GM19395 (cell line): ENCODE data around the gene BIN1.

ENCODE experiments used
- ATAC-seq: cut with Tn5 transposase; IDR thresholded peaks from one replicate; pipeline ENCODE4 v1.9.1; 2021; ENCODE audit warnings: mild to moderate bottlenecking, moderate library complexity; ENCODE audit not compliant: unreplicated experiment

The BIN1 gene

DNA sequence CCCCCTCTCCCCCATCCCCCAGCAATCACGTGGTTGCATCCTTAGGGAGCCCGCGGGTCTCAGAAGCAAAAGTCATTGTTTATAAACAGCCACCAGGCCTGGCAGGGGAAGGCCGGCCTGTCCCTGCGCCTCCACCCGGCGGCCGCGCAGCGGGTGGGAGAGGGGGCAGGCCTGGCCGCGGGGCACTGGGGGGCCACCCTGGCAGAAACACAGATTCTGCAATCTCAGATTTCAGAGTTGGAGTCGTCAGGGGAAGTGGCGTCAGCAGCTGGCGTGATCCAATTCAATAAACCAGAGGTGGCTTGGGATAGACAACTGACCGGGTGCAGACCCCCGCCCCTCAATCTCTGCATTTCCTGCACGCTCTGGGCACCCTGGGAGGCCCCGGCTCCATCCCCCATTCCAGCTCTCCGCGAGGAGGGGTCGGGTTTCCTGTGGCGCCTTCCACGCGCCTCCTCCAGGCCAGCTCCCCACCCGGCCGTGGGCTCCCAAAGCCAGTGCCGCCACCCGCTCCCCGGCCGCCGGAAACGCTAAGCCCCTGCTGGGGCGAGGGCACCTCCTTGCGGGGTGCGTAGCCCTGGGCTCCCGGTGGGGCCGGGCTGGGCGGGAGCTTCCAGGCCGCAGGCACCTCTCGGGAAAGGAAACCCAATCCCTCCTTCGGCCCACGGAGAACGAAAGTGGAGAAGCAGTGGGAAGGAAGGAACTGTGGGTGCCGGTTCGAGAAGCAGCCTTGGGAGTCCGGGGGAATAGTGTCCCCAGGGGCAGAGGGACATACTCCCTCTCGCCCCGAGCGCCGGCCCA lies 1.1 kb downstream of the BIN1 start:
- no peak for ATAC-seq

DNA sequence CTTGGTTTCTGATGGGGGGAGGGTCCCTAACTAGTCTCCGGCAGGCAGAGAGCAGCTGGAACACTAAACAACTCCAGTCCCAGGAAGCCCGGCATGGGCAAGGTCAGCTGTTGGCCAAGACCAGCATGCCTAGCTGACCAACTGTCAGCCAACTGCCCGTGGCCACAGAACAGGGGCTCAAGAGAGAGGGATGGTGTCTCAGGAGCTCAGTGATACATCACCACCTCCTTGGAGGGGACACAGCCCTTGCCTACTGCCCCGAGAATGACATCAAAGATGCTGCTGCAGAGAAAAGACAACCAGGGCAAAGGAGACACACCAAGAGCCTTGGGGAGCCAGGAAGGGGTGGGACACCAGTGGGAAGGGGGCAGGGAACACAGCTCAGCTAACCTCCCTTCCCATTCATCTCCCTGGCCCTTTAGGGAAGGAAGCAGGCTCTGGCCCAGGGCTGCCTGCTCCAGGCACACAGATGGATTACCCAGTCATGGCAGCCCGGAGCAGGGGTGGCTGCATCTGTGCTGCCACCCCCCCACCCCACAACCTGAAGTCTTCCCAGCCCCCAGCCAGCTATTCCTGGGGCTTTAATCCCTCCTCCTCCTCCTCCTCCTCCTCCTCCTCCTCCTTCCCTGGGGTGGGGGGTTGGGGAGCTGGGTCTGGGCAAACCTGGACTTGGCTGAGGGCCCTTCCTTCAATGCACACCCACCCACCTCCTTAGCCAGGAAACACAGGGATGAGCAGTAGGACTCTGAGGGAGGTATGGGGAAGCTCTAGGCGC lies 1.9 kb downstream of the BIN1 start:
- no peak for ATAC-seq

DNA sequence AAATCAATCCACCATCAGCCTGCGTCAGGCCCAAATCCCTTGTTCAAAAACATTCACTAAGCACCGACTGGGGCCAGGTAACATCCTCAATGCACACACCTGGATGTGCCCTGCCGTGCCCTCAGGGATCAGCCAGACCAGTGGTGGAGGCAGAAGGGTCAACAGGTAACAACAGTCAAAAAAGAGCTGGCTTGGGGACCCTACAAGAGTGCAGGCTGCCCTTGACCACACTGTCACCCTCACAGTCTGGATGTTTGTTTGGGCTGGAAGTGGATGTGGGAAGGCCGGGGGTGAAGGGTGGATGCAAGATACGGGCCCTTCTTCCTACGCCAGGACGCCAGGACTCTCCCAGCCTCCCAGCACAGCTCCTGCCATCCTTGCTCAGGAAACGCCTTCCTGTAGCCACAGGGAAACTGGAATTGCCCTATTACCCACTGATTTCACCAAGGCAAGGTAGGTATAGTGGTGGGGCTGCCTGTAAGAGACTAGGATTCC lies 2.7 kb downstream of the BIN1 start:
- ATAC-seq, result no peak

DNA sequence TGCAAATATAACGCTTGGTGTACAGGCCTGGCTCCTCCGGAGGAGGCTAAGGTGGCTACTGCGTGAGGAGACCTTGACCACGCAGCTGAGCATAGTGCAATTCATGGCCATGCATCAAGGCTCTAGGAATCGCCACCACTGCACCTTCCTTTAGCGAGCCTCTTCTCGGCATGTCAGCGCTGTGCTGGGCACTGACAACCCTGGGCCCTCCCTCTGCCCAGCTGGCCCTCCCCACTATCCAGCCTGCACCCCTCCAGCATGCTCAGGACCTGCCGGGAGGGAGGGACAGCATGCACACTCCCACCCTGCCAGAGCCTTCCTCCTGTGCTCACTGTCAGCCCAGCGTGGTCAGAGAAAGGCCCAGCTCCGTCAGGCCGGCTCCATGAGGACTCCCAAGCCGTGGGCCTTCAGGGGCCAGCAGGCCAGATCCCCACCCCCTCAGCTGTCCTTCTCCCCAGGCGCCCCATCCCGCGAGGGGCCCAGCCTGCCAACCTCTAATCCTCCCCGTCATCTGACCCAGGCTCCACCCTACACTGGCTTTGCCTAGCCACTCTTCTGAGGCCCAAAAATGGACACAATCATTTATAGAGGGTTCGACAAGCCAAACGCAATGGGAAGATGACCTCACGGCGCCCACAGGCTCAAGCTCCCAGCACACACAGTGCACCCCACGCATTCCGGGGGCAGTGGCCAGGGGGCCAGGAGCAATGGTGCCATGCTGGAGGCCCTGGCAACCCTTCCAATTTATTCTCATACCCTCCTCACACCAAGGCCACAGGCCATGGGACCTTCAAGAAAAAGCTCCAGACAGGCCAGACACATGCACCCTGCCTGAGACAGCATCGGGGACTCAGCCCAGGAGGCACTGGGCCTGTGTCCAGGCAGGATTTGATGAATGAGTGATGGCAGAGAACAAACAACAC lies 3.5 kb downstream of the BIN1 start:
- no peak for ATAC-seq

DNA sequence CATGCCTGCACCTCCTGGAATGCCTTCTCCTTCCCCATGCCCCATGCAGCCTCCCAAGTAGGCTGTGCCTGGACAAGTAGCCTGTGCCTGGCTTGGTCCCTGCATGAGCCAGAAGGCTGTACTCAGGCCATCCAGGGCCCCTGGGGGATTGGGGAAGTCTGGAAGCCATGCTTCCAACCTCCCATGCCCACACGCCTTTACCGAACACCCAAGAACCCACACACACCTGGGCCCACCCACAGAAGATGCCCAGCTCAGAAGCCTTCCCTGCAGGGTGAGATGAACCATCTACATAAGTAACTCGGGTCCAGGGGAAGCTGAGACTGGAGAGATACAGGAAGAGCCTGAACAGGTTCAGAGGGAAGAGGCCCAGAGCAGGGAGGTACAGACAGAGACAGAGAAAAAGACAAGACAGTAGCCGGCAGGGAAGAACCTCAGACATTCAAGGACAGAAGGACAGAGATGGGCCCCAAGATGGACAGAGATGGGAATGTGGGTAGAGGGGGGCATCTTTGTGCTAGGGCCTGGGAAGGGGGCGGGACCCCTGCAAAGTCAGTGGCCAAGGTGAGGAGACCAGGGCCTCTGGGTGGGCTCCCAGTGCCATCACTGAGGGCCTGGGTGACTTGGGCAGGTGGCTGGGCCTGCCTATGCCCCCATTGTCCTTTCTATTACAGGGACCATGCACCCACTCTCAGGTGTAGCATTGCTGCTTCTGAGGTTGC lies 4.3 kb downstream of the BIN1 start:
- no peak for ATAC-seq

DNA sequence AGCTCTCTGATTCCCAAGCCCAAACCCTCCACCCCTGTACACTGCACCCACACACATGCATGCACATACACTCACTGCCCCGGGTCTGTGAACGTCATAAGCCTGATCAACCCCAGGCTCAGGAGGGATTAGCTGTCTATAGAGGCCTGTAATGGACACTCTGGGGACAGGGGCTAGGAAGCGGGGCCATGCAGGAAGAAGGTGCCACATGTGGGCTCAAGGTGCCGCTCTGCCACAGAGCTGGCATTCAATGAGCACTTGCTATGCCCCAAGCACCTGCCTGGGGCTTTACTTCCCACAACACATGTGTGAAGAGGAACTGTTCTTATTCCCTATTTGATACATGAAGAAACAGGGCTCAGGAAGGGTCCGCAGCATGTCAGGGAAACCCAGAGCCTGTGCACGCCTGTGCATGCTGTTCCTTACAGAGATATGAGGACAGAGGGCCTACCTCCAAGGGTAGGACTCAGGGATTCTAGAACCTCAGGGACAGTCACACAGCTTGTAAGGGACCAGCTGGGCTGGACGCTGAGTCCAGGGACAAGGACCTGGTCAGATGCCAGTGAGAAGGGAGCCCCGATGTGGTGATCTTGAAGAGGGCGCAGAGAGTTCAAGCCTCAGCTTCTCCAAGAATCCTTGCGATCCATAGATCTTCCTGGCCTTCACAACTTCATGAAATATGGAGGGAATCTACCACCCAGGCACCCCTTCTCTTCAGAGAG lies 5.0 kb downstream of the BIN1 start:
- no peak for ATAC-seq

DNA sequence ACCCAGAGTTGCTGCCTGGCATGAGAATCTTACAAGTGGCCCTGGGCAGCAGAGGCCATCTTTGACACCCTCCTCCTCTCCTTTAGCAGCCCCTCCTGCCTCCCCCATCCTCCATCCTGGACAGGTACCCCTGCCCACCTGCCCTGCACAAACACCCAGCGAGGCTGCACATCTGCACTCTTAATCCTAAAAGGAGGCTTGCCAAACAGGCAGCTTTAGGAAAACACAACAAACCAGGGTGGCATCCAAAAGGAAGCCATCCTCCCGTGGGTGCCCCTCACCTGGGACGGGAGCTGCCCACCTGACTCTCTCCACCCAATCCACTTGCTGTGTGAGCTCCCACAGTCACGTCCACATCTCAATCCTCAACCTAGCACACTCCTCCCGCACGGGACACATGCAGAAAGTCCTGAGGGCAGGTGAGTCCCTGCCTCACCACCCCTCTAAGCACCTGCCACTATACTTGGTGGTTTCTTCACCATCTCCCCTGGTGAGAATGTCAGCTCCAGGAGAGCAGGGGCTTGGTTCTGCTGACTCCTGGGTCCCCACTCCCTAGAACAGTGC lies 5.8 kb downstream of the BIN1 start:
- no peak for ATAC-seq

DNA sequence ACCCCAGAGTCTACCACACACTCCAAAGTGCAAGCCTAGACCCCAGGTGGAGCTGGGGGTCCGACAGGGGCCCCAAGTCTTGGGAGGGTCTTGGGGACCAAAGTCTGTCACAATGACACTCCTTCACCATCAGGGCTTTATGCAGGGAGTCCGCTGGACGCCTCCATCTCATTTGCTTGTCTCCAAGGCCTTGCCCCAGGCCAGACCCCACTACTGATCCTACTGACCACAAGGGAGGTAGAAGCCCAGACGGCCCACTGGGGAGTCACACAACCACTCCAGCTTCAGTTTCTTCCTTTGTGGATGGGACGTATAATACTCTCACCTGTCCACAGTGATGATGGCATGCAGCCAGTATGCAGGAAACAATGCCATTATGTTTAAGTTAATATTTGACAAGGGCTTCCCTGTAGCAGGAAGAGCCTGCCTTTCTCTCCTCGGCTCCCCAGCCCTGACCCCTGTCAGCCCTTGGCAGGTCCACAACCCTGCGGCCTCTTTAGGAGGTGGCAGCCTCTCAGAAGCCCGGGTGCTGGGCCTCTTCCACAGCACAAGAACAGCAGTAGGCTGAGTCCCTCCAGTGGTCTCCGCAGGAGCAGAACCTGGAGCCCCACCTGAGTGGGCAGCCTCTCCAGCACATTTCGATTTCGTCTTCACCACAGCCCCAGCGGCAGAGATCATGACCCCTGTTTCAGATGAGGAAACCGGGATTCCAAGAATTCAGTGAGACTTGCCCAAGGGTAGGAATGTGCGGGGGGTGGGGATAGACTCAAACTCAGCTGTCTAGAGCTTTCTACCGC lies 6.5 kb downstream of the BIN1 start:
- no peak for ATAC-seq

DNA sequence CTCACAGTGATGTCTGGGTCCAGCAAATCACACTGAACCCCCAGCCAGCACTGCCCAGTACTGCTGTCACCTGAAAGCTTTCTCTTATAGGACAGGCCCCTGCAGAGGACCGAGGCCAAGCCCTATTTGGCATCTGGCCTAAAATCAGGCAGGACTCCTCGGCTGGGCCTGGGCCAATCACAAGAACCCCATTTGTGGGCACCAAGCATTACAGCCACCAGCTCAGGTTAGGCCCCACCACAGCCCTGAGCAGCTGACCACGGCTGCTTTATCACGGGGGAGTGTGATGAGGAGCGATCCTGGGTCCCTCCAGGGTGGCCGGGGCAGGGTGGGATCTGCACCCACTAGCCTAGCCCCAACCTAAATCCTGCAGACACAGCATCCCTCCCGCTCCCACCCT lies 8.2 kb downstream of the BIN1 start:
- no peak for ATAC-seq

DNA sequence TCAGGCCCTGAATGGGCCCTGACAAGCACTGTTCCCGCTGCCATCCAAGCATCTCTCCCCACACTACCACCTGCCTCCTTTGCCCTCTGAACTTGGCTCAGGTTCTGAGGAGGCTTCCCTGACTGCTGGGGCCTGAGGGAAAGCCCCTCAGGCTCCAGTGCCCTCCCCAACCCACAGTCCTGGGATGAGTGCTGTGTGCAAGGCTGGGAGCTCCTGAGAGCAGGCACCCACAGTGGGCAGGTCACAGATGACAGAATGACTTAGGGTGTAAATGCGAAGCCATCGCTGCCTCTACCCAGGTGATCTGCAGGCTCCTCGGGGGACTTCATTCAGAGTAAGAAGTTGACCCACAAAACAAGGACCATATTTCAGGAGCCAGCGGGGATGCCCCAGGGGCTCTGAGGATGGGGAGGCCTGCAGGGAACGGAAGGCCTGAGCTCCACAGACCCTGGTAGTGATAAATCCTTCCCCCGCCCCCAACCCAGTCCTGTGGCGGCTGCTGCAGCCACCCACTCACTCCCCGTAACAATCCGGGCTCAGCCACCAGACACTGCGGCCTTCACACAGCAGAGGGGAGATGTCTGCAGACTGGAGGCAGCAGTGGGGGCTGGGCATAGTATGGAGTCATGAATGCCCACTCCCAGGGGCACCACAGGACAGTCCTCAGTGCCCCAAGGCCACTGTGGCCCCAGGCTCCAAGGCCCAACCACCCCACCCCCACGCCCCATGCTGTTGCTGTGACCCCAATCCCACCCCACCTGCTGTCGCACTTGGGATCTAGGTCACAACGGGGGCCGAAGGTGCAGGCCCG lies 8.9 kb downstream of the BIN1 start:
- no peak for ATAC-seq

DNA sequence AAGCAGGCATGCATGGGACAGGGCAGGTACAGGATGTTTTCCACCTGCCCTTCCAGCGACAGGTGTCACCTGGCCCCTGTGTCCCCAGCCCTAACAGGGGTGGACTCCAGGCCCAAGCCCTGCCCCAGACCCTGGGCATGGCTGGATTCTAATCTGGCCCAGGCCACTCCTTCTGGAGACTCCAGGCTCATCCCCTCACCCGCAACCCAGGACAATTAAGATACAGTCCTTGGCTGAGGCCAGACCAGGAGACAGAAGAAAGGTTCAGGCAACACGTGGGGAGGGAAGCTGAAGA lies 9.5 kb downstream of the BIN1 start:
- ATAC-seq, result no peak

DNA sequence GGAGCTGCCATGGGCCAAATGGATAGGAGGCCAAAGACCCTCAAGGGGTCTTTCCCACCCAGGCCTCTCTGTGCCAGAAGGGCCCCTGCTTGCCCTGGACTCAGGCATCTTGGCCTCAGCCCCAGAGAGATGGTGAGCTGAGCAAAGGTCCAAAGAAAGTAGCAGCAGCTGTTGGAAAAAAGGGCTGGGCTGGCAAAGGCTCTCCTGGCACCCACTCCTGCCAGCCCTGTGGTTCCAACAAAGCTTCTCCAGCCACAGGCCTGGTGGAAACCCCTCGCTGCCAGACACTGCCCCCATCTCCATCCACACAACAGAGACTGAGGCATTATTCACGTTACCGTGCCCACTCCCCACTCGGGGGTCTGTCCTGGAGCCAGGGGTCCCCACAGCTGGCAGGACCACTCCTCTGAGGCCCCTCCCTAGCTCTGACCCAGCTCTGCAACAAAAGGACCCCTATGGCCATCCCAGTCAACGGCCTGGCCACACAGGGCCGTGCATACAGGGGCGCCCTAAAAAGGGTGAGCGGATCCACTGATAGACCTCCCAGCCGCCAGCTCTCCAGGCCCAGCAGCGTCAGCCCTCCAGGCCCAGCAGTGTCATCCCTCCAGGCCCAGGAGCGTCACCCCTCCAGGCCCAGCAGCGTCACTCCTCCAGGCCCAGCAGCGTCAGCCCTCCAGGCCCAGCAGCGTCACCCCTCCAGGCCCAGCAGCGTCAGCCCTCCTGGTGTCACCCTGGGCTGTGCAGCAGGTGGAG lies 10.1 kb downstream of the BIN1 start:
- ATAC-seq, result no peak

DNA sequence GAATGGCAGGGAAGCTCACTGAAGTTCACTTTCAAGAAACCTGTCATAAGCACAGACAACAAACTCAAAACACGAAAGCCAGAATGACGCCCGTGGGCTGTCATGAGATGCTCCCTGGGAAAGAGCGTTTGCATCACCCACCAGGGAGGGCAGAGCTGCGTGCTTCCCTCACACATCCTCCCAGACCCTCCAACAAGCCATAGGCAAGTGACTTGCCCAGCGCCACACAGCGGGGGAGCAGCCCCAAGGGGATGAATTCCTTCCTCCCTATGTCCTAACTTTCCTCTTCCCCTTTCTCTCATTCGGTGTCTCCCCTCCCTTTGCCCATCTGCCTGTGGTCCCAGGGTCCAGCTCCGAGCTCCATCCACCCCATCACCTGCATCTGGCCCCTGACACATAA lies 10.7 kb downstream of the BIN1 start:
- ATAC-seq, result no peak

DNA sequence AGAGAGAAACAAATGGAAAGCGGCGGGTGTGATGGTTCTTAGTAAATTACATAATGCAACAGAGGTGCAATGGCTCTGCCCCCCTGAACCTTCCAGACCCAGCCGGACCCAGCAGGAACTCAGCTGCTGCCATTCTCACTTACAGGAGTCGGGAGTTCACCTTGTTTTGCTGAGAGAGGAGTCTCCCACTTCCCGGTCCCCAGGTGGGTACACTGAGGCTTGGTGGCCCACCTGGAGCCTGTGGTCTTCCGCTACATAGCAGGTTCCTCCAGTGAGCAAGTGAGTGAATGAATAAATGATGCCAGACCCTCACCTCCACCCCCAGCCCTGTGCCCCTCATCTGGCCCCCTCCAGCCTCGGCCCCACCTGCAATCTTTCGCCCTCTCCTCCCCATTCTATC lies 11.2 kb downstream of the BIN1 start:
- ATAC-seq, result no peak

DNA sequence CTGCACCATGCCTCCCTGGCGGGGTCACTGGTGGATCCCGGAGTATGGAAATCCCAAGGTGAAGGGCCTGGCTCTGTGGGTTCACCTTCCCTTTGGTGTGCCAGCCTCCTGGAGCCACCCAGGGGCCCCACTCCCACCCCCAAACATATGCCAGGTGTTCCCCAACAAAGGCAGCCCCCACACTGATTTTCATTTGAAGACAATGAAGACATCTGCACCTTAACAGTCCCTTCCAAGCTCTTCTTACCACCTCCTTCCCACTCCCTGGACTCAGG lies 11.7 kb downstream of the BIN1 start:
- no peak for ATAC-seq

DNA sequence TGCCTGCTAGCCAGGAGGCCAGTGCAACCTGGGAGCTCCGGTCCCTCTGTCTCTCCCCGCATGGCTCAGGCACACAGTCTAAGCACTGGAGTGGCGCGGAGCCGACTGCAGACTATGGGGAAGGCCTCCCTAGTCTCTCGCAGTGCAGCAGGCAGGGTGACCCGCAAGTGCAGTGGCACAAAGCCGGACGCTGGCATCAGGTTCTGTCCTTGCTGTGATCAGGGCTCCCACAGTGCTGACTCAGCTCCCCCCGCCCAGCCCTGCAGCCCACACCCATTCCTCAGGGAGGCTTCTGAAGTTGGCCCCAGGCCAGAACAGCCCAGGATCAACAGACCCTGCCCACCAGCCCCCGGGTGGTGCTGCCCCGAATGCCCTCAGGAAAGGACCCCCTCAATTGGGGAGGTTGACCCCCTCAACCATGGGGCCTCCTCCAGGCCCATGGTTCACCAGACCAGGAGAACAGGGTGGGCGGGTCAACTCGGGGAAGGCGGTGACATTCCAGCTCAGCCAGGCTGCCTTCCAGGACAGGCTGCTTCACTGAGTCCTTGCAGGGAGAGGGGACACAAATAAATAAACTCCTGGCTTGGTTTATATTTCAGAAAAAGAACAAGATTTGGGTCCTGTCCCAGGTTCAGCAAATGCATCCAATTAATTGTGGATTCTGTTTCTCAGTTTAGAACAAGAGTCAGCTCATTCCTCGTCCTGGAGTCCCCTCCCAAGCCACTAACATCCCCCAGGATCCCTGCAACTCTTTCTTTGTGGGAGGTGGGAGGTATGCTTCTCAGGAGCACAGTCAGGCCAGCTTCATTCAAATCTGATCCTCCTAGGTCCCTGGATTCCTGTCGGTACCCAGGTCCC lies 12.2 kb downstream of the BIN1 start:
- ATAC-seq, result no peak
